ENCODE data around the gene HNF1A.

The HNF1A gene

GRCh38 chr12:120981407-120981941, 3.1 kb downstream of the HNF1A start:
- H3K4me3 ChIP-seq (ENCODE audit: low read depth, low read length) = no peak overlapping the region
- no peak for DNase-seq (ENCODE audit: low read depth)

GRCh38 chr12:120982659-120983058, 4.3 kb downstream of the HNF1A start:
- no peak overlapping the region for H3K4me3 ChIP-seq (ENCODE audit: low read depth, low read length)

GRCh38 chr12:120983759-120984158, 5.4 kb downstream of the HNF1A start:
- no peak overlapping the region for H3K4me3 ChIP-seq (ENCODE audit: low read depth, low read length)
- DNase-seq (ENCODE audit: low read depth) = no peak

More at GRCh38 chr12:120982659-120983058, 4.3 kb downstream of the HNF1A start:
- no peak for DNase-seq (ENCODE audit: low read depth)

- DNase-seq (ENCODE audit: low read depth) = no peak
- no peak overlapping the region for H3K4me3 ChIP-seq (ENCODE audit: low read depth, low read length)
Measured at GRCh38 chr12:120984351-120984898, 6.1 kb downstream of the HNF1A start.

- no peak overlapping the region for H3K4me3 ChIP-seq (ENCODE audit: low read depth, low read length)
- no peak for DNase-seq (ENCODE audit: low read depth)
Measured at GRCh38 chr12:120988234-120988633, 9.9 kb downstream of the HNF1A start.

GRCh38 chr12:120988658-120989057, 10.3 kb downstream of the HNF1A start:
- no peak for DNase-seq (ENCODE audit: low read depth)
- no peak overlapping the region for H3K4me3 ChIP-seq (ENCODE audit: low read depth, low read length)

GRCh38 chr12:120989687-120990086, 11.3 kb downstream of the HNF1A start:
- no peak overlapping the region for H3K4me3 ChIP-seq (ENCODE audit: low read depth, low read length)
- DNase-seq (ENCODE audit: low read depth) = no peak

- DNase-seq (ENCODE audit: low read depth) = no peak
- H3K4me3 ChIP-seq (ENCODE audit: low read depth, low read length) = no peak overlapping the region
Measured at GRCh38 chr12:120990487-120991055, 12.2 kb downstream of the HNF1A start.

- DNase-seq (ENCODE audit: low read depth) = no peak
- no peak overlapping the region for H3K4me3 ChIP-seq (ENCODE audit: low read depth, low read length)
Measured at GRCh38 chr12:120991965-120992364, 13.6 kb downstream of the HNF1A start.

GRCh38 chr12:120992989-120993388, 14.6 kb downstream of the HNF1A start:
- no peak for DNase-seq (ENCODE audit: low read depth)
- H3K4me3 ChIP-seq (ENCODE audit: low read depth, low read length) = no peak overlapping the region

GRCh38 chr12:120993496-120993895, 15.2 kb downstream of the HNF1A start:
- H3K4me3 ChIP-seq (ENCODE audit: low read depth, low read length) = no peak overlapping the region
- DNase-seq (ENCODE audit: low read depth) = no peak

GRCh38 chr12:120994059-120994458, 15.7 kb downstream of the HNF1A start:
- no peak for DNase-seq (ENCODE audit: low read depth)
- no peak overlapping the region for H3K4me3 ChIP-seq (ENCODE audit: low read depth, low read length)

- H3K4me3 ChIP-seq (ENCODE audit: low read depth, low read length) = no peak overlapping the region
- no peak for DNase-seq (ENCODE audit: low read depth)
Measured at GRCh38 chr12:120994589-120995337, 16.4 kb downstream of the HNF1A start.

- no peak for DNase-seq (ENCODE audit: low read depth)
- no peak overlapping the region for H3K4me3 ChIP-seq (ENCODE audit: low read depth, low read length)
Measured at GRCh38 chr12:120996133-120996746, 17.9 kb downstream of the HNF1A start.

GRCh38 chr12:120997448-120997847, 19.1 kb downstream of the HNF1A start:
- no peak for DNase-seq (ENCODE audit: low read depth)
- H3K4me3 ChIP-seq (ENCODE audit: low read depth, low read length) = no peak overlapping the region

GRCh38 chr12:120998435-120998834, 20.1 kb downstream of the HNF1A start:
- H3K4me3 ChIP-seq (ENCODE audit: low read depth, low read length) = no peak overlapping the region
- DNase-seq (ENCODE audit: low read depth) = no peak

GRCh38 chr12:120999191-121000120, 21.1 kb downstream of the HNF1A start:
- DNase-seq (ENCODE audit: low read depth) = no peak
- no peak overlapping the region for H3K4me3 ChIP-seq (ENCODE audit: low read depth, low read length)

- no peak for DNase-seq (ENCODE audit: low read depth)
- H3K4me3 ChIP-seq (ENCODE audit: low read depth, low read length) = no peak overlapping the region
Measured at GRCh38 chr12:121000530-121000929, 22.2 kb downstream of the HNF1A start.

GRCh38 chr12:121001060-121001459, 22.7 kb downstream of the HNF1A start:
- no peak overlapping the region for H3K4me3 ChIP-seq (ENCODE audit: low read depth, low read length)
- DNase-seq (ENCODE audit: low read depth) = no peak

Data from skeletal muscle cell (primary cell).